Fibroblast of skin of left quadriceps (primary cell): ENCODE measurements around the gene ANO2.

Source experiments
- DNase-seq, 2 experiments: peaks; one replicate each; pipeline ENCODE4 v3.0.0-alpha.2; 2013; ENCODE audit warnings: low read depth in 2 of 2

Gene ANO2

DNA sequence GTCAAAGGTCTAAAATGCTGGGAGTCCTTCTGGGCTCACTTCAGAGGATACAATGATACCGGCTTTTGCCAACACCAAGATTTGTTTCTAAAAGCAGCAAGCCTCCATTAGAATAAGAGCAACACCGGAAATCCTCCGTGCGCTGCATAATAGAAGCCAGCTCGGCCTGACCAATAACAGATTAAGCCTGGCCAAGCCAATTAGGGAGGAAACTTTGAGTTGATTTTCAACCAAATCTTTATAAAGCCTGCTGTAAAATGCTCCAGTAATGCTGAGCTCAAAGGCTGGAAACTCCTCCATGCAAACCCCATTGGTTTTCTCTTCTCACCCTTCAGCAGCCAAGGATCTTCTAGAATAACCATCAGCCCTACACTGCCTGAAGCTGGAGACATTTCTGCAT is 363.0 kb downstream of the ANO2 start:
- no peak for DNase-seq

GRCh38 chr12:5581616-5582015 is 363.4 kb downstream of the ANO2 start:
- no peak for DNase-seq

DNA sequence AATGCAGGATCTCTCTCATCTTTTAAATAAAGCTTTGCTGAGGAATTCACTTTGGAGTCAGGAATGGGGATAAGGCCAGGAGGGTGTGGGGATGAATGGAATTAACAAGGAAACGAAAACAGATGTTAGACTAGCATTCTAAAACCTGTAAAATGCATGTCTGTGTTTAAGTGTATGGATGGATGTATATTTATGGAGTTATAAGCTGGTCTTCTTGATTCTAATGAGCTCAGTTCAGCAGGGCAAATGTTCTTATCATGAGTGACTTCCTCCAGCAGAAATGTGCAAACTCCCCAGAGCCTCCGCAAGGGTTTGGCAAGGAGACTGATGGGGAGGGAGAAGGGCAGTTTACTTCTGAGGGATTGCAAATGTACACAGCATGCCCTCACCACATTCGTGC is 364.0 kb downstream of the ANO2 start:
- peak; percentile 83 for DNase-seq

DNA sequence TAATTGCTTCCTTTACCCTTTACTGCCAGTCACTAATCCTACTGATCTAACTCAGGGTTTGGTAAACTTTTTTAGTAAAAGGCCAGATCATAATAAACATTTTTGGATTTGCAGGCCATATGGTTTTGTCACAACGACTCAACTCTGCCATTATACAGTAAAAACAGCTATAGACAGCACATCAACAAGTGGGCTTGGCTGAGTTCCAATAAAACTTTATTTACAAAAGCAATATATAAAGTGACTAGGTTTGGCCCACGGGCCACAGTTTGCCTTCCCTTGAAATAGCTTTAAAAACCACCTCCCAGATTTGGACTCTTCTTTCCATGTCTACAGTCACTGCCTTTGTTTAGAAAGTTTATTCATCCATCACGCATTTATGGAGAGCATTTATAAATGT is 366.3 kb downstream of the ANO2 start:
- no peak for DNase-seq

DNA sequence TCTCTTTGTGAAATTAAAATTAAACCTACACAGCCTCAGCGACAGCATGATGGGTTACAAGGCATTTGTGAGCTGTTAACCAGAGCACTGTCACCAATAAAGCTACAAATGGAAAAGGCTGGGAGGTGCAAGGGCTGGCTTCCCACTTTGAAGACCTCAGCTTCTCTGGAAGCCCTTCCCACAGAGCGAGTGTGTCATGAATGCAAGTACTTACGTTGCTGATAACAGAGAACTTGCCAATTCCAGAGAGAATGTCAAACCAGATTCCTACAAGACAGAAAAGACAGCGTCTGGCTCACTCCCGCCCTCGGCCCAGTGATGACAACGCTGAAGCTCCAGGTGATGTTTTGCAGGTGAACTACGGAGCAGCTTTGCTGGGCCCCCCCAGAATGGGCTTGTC is 367.3 kb downstream of the ANO2 start:
- DNase-seq: no peak

DNA sequence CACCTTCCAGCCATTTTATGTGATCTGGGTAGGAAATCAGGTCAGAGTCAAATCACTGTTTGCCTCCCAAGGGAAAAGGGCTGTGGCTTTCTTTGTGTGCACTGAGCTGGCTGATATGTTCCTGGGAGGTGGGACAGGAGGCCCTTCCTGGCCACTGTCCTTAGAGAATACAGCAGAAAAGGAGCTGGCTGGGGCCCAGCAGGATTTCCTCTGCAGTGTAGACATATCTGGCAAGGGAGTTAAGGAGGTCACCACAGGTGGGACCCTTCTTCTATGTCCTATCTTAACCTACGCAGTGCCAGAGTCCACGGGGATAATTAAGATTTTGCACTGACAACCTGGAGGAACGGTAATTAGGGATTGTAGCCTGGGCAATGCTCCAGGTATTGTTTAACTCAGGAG is 367.8 kb downstream of the ANO2 start:
- DNase-seq: no peak

GRCh38 chr12:5575987-5576386 is 369.1 kb downstream of the ANO2 start:
- no peak for DNase-seq

GRCh38 chr12:5575232-5575631 is 369.8 kb downstream of the ANO2 start:
- DNase-seq: no peak

GRCh38 chr12:5573390-5573789 is 371.7 kb downstream of the ANO2 start:
- DNase-seq: no peak

- no peak for DNase-seq
These were observed 373.9 kb downstream of the ANO2 start for GRCh38 chr12:5571115-5571514.

GRCh38 chr12:5570416-5570815 is 374.6 kb downstream of the ANO2 start:
- no peak for DNase-seq

GRCh38 chr12:5568325-5568981 is 376.6 kb downstream of the ANO2 start:
- DNase-seq: no peak

- DNase-seq: no peak
These were observed 377.9 kb downstream of the ANO2 start for GRCh38 chr12:5567016-5567725.

GRCh38 chr12:5565933-5566599 is 379.0 kb downstream of the ANO2 start:
- peak; percentile 63 to 65 for DNase-seq

DNA sequence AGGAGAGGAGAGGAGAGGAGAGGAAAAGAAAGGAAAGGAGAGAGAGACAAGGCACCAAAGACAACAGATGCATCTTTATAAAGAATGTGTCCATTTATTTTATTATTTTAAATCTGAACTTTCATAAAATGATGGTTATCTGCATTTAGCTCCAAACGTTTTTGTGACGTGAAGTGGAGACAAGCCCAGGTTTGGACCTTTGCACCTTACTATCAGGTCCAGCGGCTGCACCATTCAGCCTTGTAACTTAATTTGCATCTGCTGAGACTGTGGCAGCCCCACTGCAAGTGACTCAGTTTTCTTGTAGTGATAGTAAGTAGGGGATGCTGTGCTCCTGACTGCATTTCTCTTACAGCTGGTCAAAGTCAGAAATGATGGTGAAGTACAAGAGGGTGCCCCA is 382.5 kb downstream of the ANO2 start:
- DNase-seq: no peak

GRCh38 chr12:5561846-5562245 is 383.2 kb downstream of the ANO2 start:
- no peak for DNase-seq

DNA sequence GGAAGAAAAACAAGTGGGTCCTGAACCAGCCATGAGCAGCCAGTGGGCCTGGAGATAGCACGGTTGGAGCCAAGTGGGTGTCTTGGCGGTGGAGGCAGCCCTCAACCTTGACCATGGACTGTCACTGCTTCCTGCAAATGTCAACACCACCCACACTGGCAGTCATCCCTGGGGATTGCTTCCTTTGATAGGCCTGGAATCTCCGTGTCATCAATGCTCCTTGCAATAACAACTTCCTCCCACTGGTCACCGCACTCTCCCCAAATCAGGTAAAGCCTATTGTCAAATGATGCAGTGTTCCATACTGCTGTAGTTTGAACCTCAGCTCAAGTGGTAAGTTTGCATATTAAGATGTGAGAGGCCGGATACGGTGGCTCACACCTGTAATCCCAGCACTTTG is 384.0 kb downstream of the ANO2 start:
- no peak for DNase-seq

DNA sequence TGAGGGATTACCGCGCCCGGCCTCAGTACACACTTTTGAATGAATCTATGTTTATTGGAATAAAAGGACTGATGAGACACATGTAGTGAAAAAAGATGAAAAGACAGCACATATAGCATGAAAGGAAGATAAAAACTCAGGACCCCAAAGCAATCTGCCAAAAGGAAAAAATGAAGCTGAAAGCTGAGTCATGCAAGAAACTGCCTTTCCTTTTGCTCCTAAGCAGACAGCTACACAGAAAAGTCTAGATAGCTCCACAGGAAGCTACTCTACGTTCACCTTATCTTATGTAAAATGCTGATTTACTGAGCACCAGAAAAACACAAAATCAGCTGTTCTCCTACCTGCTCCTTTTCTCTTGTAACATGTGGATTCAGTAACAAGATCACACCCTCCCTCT is 384.8 kb downstream of the ANO2 start:
- no peak for DNase-seq

DNA sequence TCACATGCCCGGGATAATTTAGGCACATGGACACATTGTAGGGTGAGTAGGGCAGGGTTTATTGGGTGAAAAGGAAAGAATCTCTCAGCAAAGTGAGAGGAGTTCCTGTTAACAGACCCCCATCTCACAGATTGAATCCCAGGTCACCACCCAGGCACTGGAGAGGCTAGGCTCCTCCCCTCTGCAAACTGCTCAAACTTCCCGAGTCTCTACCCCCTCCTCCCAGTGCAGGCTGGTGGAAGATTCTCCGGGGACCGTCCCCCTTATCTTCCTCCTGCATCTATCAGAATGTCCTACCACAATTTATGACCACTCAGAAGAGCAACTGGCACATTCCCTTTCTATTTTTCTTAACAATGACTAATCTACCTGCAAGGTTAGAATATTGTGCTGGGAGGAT is 387.2 kb downstream of the ANO2 start:
- no peak for DNase-seq

DNA sequence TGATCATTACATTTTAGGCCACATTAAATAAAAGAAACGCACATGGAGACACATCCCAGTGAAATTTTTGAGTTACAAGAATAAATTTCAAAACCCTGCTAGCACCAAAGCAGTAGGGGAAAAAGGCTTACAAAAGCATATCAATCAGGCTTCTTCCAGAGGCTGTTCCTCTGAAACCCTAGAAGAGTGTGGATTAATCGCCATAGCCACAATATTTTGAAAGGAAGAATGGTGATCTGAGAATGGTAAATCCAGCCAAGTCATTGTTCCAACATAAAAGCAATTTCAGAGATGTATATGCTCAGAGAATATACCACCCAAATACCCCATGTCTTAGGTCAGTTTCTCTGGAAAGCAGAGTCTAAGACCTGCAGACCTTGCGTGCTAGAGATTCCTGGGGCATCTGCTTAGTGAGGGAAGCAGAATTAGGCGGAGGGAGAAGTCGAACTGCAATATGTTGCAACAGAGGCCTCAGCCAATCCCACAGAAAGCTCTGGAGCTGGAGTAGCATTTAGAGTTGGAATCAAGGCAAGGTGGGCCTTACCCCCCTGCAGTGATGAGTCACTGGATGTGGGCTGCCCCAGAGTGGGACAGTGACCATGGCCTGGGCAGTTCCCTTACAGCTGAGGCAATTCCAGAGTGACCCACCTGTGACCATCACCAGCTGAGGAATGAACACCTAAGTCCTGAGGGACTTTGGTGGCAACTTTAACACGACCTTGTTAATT is 387.9 kb downstream of the ANO2 start:
- no peak for DNase-seq

DNA sequence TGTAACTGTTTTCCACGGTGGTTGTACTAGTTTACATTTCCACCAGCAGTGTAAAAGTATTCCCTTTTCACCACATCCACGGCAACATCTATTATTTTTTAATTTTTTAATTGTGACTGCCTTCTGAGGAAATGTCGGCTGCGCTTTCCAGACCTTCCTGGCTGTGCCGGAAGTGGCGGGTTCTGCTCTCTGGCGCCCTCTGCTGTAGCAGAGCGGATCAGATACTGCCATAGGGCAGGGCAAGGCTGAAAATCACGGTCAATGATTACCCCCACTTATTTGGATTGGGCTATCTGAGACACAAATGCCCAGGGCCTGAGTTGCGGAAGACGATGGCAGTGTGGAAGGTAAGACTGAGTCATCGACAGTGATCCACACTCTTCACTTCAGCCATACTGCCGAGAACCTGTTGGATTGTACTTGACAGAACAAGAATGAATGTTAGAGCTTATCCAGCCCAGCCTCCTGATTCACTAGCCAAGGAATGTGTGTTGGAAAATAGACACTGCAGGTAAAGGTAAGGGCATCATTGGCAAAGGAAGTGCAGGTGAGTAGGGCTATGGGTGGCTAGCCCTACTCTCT is 388.9 kb downstream of the ANO2 start:
- no peak for DNase-seq

DNA sequence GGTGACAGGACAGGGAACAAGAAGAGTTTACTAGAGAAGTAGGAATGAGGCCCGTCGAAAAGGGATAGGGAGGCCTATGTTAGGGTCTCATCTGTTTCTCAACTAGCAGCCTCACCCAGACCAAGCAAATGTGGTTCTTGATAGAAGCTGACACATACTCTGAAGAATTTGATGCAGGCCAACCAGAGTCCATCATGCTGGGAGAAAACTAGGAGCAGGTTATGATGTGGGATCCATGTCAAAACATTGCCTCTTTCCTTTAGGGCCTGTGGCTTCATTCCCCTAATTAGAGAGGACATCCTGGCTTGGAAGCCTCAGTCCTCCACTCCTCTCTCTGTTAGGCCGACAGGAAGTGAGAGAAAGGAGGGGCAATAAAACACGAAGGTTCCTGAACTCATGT is 390.3 kb downstream of the ANO2 start:
- peak; percentile 90 to 91 for DNase-seq
